ENCODE results near the gene TGIF2.
"Not testable (repeated sequence)": the region's sequence is repeated elsewhere in the genome, so short reads cannot be mapped to it uniquely, and the experiment has no call there.

TGIF2 gene

DNA sequence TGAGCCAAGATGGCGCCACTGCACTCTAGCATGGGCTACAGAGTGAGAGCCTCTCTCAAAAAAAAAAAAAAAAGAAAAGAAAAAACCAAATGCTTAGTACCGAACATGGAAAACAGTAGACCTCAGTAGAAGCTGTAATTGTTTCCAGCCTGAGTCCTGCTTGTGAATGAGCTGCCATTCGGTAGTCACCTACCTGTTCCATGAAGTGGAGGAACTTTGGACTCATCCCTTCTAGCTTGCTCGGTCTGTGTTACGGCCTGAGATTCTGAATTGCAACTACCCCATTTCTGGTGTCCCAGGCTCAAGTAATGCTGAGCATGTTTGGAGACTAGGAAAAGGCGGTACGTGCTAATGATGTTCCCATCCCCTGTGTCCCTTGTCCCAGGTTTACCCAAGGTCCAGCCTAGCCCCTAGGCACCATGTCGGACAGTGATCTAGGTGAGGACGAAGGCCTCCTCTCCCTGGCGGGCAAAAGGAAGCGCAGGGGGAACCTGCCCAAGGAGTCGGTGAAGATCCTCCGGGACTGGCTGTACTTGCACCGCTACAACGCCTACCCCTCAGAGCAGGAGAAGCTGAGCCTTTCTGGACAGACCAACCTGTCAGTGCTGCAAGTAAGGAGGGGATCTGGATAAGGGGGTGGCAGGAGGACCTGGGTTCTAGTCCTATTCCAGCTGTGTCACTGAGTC, 5.1 kb downstream of the TGIF2 start:
- no peak for DNase-seq (ENCODE audit: low read depth, low spot score)

DNA sequence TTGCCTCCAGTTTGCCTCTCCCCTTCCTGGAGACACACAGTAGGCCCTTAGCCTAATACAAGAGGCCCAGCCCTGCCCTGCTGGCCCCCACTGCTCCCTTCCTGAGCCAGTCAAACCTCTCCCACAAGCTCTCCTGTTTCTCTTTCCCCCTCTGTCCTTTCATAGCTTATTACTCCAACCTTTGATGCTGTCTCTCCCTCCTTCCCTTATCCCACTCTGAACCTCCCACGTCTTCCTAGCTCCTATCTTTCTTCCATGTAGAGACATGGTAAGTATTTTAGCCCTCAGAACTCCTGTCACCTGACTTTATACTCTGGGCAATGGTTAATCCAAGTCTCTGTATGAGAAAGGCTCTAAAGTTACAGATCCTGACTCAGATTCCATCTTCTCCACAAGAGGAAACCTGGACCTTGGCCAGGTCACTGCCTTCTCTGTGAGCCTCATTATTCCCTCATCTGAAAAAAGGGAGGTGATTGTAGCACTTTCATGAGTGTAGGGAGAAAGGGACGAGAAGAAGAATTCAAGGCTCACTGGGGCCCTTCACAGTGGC, 6.7 kb downstream of the TGIF2 start:
- DNase-seq (ENCODE audit: low read depth, low spot score), result no peak

DNA sequence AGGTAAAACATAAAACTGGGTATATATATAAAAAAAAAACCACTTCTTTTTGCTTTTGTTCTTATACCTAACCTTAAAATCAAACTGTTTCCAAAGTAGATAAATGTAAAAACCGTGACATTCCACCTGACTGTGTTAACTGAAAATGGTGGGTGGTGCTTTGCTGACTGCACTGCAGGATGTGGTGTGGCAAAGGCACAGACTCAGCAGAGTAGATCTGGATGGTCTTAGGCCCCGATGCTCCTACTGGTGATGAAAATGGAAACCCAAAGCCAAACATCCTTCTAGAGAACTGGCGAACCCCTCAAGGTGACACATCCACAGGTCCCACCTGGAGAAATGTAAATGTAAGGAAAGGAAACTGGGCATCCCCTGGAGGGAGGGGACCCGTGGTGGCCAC, 8.9 kb downstream of the TGIF2 start:
- no peak for DNase-seq (ENCODE audit: low read depth, low spot score)

DNA sequence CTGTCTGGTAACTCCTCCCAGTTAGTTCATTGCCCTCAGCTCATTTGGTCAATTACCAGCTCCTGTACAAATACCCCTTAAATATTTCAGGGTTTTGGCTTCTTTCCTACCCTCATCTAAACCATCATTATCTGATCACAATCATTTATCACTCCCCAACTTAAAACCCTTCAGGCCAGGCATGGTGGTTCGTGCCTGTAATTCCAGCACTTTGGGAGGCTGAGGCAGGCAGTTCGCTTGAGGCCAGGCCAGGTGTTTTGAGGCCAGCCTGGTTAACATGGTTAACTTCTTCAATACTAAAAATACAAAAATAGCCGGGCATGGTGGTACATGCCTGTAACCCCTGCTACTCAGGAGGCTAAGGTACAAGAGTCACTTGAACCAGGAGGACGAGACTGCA, 9.4 kb downstream of the TGIF2 start:
- no peak for DNase-seq (ENCODE audit: low read depth, low spot score)

DNA sequence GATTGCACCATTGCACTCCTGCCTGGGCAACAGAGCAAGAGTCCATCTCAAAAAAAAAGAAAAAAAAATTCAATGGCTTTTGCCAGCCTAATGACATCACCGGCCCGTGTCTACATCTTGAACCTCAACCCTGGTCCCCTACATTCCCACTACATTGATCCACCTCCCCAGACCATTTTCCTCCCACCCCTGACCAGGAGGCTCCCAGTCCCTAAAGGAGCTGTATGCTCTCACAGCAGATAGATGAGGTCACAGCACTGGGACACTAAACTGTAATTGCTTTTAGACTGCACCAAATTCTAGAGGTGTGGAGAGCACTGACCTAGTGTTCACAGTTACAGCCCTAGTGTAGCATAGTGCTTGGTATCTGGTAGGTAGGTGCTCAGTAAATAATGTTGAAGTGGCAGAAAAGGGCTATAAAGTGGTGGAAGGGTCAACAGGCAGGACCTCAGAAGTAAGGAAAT, 10.7 kb downstream of the TGIF2 start:
- DNase-seq (ENCODE audit: low read depth, low spot score), result no peak

DNA sequence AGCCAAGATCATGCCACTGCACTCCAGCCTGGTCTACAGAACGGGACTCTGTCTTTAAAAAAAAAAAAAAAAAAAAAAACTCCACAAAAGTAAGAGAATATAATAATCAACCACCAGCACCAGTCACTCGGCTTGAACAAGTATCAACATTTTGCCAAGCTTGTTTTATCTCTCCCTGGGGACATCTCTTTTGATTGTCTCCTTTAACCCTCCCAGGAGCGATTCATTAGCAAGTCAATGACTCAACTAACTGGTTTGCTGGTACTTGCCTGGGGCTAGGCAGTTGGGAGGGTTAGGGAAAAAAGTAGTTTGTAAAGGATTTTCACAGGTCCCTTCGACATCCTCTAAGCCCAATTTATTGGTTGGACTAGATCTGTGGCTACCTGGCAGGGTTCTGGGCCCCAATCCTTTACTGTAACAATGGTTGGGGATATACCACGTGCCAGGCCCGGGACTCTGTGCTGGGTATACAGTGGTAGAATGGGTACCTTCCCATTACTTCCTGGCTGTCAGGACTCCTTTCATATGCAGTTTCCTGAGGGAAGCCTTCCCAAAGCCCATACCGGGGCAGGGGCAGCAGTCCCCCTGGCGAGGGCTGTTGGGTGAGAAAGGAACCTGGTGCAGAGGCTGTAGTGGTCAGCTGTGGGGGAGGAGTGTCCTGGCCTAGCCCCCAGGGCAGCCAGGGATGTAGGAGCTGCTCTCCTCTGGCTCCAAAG, 12.2 kb downstream of the TGIF2 start:
- no peak for DNase-seq (ENCODE audit: low read depth, low spot score)

DNA sequence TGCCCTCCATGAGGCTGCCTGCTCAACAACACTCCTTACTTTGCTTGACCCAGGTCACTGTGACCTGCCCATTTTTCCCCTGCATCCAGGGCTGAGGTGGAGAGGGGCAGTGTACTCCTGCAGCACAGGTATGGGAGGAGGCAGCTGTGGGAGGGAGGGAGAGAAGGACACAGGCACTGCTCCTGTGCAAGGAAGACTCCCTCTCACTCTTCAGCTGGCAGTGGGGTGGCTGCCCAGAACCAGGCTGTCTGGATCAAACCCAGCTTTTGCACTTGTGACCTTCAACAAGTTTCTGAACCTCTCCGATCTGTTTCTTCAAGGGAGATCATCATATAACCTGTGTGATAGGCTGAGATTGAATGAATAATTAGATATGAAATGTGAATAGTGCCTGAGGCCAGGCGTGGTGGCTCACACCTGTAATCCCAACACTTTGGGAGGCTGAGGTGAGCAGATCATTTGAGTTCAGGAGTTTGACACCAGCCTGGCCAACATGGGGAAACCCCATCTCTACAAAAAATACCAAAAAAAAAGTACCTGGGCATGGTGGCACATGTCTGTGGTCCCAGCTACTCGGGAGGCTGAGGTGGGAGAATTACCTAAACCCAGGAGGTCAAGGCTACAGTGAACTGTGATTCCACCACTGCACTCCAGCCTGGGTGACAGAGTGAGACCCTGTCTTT, 14.1 kb downstream of the TGIF2 start:
- DNase-seq (ENCODE audit: low read depth, low spot score), result no peak

DNA sequence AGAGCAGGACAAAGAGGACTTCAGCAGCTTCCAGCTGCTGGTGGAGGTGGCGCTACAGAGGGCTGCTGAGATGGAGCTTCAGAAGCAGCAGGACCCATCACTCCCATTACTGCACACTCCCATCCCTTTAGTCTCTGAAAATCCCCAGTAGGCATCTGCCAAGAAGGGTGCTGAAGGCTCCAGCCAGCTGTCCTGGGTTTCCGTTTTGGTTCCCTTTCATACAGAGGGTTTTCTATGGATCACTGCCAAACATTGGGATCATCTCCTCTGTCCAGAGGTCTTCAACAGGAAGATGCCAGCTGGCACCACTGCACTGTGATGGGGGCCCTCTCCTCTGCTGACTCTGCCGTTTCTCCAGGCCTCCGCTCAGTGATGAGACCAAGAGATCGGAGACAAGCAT, 17.9 kb downstream of the TGIF2 start:
- DNase-seq (ENCODE audit: low read depth, low spot score), result no peak

DNA sequence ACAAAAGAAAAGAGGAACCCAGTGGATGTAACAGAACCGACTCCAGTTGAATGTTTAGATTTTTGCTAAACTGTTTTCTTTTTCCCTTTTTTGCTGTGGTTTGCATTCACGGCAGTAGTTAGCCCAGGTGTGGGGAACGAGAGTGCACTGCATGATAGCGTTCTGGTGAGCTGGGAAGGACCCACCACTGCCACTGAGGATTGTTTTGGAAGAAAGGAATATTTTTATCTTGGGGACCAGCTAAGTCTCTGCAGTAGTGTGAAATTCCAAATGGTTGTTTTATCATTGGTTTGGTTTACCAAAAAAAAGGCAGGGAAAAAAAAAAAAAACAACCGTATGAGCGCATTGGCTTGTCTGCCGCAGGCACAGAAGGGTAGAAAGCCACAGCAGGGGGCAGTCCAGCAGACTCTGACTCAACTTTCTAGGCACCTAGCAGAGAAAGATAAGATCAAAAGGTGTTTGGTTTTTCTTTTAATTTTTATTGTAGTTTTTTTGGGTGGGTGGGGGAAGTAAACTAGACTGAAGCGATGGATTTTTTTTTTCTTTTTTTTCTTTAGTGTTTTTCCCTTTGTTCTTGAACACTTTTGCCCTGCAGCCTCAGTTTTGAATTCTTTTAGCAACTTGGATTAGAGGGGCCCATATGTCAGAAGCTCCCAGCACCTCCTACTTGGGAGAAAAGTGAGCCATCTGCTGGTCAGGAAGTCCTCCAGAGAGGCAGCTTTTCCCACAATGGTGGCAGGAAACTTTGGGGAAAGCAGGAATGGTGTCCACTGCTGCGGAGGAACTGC, 18.7 kb downstream of the TGIF2 start:
- no peak for DNase-seq (ENCODE audit: low read depth, low spot score)

DNA sequence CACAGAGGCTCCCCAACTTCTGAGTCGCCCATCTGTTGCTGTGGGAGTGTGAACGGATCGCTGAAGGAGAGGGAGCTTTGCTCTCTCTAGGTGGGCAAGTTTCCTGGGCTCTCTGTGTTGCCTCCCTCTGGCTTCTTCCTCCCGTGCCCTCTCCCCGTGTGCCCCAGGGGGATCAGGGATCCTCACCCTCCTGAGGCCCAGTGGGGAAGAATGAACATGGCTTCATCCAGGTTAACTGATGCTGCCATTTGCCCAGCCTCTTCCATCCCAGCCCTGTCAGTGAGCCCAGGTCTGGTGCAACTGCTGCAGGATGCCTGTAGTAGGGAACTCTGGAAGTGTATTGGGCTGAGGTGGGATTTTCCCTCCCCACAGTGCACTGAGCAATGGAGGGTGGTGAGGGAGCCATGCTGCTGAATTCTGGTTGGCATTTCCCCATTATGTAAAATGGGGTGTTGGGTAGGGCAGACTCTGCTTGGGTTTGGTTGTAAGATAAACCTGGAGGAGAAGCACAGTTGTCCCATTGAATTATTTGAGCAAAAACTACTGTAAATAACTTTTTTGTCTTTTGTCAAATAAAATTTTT, 20.0 kb downstream of the TGIF2 start:
- no peak for DNase-seq (ENCODE audit: low read depth, low spot score)

DNA sequence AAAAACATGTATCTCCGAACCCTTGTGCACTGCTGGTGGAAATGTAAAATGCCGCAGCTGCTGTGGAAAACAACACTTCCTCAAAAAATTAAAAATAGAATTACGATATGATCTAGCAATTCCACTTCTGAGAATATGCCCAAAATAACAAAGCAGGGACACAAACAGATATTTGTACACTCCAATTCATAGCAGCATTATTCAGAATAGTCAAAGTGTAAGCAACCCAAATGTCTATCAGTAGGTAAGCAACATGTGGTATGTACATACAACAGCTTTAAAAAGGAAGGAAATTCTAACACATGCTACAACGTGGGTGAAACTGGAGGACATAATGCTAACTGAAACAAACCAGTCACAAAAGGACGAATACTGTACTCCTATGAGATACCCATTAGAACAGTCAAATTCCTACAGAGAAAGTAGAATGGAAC, 26.5 kb downstream of the TGIF2 start:
- no peak for DNase-seq (ENCODE audit: low read depth, low spot score)

DNA sequence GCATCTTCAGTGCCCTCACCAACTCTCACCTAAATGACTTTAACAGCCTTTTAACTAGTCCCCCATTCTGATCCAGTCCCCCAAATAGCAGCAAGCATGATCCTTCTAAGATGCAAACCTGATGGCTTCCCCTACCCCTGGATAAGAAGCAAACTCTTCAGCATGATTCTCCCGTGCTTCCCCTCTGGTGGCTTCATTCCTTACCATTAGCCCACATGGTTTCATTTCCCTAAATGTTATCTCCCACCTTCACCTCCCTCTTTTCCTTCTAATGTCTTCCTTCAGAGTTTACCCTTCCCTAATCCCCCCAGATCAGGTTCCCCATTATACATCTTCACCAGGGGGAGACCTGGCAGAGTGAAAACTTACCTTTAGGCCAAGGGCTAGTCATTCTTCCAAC, 28.1 kb downstream of the TGIF2 start:
- no peak for DNase-seq (ENCODE audit: low read depth, low spot score)

DNA sequence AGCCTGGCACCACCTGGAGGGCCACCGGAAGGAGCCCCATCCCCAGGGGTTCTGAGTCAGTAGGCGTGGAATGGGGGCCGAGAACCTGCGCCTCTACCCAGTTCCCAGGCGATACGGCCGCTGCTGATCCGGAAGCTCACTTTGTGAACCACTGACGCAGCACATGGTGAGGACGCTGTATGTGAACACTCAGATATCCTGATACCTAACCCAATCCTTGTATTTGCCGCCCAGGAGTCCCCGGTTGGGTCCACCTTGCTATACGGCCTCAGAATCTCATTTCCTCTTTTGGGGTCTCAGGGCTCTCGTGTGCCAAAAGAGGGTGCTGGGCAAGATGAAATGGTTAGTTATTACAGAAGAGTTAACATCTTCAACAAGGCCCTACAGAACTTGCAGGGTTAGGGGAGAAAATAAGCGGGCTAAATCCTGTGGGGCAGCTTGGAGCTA, 31.6 kb downstream of the TGIF2 start:
- no peak for DNase-seq (ENCODE audit: low read depth, low spot score)

DNA sequence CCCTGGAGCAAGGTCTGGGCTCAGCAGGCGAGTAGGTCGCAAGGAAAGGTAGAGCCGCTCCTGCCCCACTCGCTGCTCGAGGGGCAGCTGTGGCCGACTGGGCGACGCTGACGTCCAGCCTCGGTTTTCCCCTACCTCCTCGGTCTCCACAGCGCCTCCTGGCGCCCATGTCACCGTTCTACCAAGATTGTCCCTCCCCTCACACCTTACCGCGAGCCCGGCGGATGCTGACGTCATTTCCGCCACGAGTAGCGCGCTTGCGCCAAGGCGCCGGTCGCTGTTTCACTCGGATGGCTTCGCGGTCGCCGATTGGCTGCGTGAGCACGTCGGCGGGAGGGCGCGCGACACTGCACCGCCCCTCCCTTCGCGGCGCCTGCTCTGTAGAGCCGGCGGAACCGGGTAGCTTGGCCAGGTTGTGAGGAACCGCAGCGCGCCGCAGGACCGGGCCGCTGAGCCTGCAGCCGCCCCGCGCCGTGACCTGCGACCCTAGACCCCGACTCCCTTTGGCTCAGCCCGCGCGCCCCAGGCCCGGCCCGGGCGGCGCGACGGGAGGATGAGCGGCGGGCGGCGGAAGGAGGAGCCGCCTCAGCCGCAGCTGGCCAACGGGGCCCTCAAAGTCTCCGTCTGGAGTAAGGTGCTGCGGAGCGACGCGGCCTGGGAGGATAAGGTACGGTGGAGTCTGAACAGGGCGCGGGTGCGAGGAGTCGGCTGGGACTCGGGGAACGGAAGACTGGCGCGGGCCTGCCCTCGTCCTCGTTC, 32.2 kb downstream of the TGIF2 start, which contains the start of gene RAB5IF:
TSS of gene RAB5IF (plus strand) at position 381 of the 759 bp plus-strand sequence. CDS start at position 554, 173 bp downstream.
- peak; percentile 99 for DNase-seq (ENCODE audit: low read depth, low spot score)

DNA sequence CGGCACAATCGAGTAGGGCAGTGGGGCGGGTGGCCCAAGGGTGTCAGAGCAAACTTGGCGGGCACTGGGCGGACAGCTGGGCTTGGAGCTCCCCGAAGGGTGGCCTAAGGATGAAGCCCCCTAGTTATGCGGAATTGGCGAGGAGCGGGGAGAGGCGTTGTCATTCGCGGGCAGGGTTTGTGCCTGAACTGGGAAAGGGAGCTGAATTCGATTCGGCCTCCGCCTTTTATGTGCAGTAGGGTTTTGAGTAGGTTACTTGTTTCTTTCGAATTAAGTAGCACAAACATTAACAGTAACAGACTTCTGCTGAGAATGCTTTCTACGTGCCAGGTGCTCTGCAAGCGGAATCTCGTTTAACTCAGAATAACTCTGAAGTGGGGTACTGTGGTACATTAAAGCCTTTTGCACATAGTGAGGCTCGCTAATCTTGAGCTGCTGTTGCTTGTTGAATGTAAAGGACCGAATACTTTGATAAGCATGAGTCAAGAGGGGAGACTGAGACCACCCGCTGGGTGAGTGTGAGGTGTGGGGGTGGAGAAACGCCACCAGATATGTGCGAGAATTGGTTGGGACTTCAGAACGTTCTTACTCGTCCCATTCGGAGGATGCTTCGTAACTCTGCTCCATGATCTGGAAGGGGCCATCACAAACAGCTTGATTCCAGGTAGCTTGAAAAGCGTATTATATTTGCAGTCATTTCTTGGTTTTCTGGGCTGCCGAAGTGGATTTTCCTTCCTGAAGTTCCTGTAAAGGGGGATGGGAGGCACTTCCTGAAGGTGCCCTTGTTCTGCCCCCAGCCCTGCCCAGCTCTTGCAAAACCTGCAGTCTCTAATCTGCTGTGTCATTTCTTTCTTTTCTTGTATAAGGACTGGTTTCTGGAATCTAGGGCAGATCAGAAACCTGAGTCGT, 33.0 kb downstream of the TGIF2 start:
- DNase-seq (ENCODE audit: low read depth, low spot score), result no peak

DNA sequence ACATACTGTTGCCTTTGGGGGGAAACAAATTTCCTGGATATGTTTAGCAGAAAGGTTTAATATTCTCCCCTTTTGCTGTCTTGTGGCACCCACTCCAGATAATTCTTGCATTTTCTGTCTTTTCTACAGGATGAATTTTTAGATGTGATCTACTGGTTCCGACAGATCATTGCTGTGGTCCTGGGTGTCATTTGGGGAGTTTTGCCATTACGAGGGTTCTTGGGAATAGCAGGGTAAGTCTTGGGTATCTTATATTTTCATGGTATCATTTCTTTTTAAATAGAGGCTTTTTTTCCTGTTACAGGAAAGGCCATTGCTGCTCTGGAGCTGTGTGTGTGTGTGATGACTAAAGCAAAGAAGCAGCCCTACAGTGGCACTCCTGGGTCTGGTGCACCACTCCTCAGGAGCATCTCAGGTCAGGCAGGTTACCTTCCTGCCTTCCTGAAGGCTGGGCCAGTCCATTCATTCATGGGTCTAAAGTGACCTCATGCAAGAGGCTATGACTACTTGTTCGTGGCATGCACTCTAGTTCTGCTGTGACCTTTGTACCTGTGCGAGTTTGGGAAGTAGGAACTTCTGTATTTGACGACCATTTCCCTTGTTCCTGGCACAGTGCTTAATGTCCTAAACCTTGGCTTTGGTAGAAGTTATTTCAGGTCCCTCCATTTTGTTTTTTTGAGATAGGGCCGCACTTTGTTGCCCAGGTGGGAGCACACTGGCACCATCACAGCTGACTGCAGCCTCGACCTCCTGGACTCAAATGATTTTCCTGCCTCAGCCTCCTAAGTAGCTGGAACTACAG, 34.4 kb downstream of the TGIF2 start:
- DNase-seq (ENCODE audit: low read depth, low spot score), result no peak

DNA sequence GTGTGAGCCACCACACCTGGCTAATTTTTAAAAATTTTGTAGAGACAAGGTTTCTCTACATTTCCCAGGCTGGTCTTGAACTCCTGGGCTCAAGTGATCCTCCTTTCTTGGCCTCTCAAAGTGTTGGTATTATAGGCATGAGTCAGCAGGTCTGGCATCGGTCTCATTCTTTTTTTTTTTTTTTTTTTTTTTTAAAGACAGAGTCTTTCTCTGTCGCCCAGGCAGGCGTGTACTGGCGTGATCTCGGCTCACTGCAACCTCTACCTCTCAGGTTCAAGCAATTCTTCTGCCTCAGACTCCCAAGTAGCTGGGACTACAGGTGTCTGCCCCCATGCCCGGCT, 35.0 kb downstream of the TGIF2 start:
- DNase-seq (ENCODE audit: low read depth, low spot score), result not testable (repeated sequence)

DNA sequence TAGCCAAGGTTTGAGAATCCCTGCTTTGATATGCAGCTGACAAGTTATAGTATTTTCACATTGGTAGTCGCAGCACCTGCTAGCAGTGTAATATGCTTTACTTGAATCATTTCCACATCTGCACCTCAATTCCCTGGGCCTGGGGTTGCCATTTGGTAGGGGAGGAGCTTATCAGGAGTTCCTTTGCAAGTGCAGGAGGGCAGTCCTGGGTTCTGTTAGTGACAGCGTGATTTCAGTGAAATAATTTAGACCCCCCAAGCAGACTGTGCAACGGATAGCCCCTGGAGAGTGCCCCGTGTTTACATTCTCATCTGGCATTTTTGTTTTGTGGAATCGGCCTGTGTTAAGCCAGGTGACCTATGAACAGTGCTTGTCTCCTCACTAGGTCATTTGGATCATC, 38.2 kb downstream of the TGIF2 start:
- no peak for DNase-seq (ENCODE audit: low read depth, low spot score)

DNA sequence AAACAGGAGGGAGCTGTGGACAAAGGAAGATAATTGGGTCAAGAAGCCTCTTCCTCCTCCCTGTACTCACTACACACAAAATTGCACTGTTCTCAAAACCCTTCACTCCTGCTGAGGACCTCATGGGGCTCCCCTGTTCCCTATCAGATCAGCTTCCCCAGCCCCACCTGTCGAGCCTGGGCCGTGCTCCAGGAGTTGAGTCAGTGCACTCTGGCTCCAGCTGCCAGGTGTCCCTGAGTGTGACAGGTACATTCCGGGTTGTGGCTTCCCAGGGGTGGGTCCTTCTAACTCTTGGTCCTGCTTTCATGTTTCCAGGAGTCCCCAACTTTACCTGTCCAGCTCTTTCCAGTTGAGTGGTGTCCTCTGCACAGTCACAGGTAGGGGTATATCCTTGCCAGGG, 40.6 kb downstream of the TGIF2 start:
- DNase-seq (ENCODE audit: low read depth, low spot score), result no peak
